Chondrocyte (in vitro differentiated cells): ENCODE results near the gene COX20. TPM values are rescaled to one million over a fixed set of nuclear protein-coding genes. Genes with fewer than 3 reads are reported as not detected.

Experiments used
- DNase-seq: peaks from one replicate; pipeline ENCODE4 v3.0.0; 2021; ENCODE audit warnings: mixed read lengths, low spot score
- H3K27ac Mint-ChIP-seq: one replicate; pipeline ENCODE4 v1.8.0; 2021; ENCODE audit warnings: mild to moderate bottlenecking, moderate library complexity, mixed read lengths; ENCODE audit not compliant: unreplicated experiment
- H3K27me3 Mint-ChIP-seq: 2 replicates; pipeline ENCODE4 v1.8.0; 2021; ENCODE audit warnings: low read depth, mixed read lengths
- H3K36me3 Mint-ChIP-seq: 2 replicates; pipeline ENCODE4 v1.8.0; 2021; ENCODE audit warnings: low read depth, mixed read lengths
- H3K4me1 Mint-ChIP-seq: 2 replicates; pipeline ENCODE4 v1.8.0; 2021; ENCODE audit warnings: low read depth, mild to moderate bottlenecking, mixed read lengths
- H3K4me3 Mint-ChIP-seq: one replicate; pipeline ENCODE4 v1.8.0; 2021; ENCODE audit warnings: mild to moderate bottlenecking, moderate library complexity, mixed read lengths; ENCODE audit not compliant: unreplicated experiment
- H3K9me3 Mint-ChIP-seq: 2 replicates; pipeline ENCODE4 v1.8.0; 2021; ENCODE audit warnings: low read depth, mixed read lengths
- CTCF ChIP-seq: fragments of 200-600 bp; sonication (generic); IDR thresholded peaks from 2 replicates; pipeline ENCODE4 v1.5.0; 2021; ENCODE audit warnings: antibody characterized with exemption, mild to moderate bottlenecking, moderate library complexity
- total RNA-seq: library from RNA; stranded (reverse); gene quantifications from 3 replicates; pipeline ENCODE4 v1.2.1, GENCODE V29; 2021

COX20 gene
- total RNA-seq, 1 donor from 2014 or later: 36.6 TPM

GRCh38 chr1:244846653-244847052, 11.2 kb downstream of the COX20 start:
- H3K27ac Mint-ChIP-seq: no peak overlapping the region
- no peak for TF ChIP-seq CTCF
- no peak overlapping the region for H3K4me3 Mint-ChIP-seq
- peaks cover 22% of the 10 kb centered on the region for H3K4me1 Mint-ChIP-seq
- H3K9me3 Mint-ChIP-seq: no peaks in the 10 kb centered on the region
- peaks cover 28% of the 10 kb centered on the region for H3K36me3 Mint-ChIP-seq
- no peak for DNase-seq
- H3K27me3 Mint-ChIP-seq: no peaks in the 10 kb centered on the region

- H3K4me1 Mint-ChIP-seq: peaks cover 6% of the 10 kb centered on the region
- no peak overlapping the region for H3K27ac Mint-ChIP-seq
- TF ChIP-seq CTCF: no peak
- no peaks in the 10 kb centered on the region for H3K27me3 Mint-ChIP-seq
- H3K4me3 Mint-ChIP-seq: no peak overlapping the region
- peaks cover 30% of the 10 kb centered on the region for H3K36me3 Mint-ChIP-seq
- no peaks in the 10 kb centered on the region for H3K9me3 Mint-ChIP-seq
- DNase-seq: no peak
Measured at GRCh38 chr1:244849189-244849866, 13.9 kb downstream of the COX20 start.

- TF ChIP-seq CTCF: no peak
- Mint-ChIP-seq H3K36me3 (peaks cover 34% of the 10 kb centered on the region), H3K4me1 (peaks cover 13% of the 10 kb centered on the region), H3K9me3 (no peaks in the 10 kb centered on the region), H3K4me3 (no peak overlapping the region), H3K27me3 (no peaks in the 10 kb centered on the region), H3K27ac (peak overlapping the region; percentile 30)
- no peak for DNase-seq
Measured at GRCh38 chr1:244850099-244850852, 14.8 kb downstream of the COX20 start.

- H3K4me3 Mint-ChIP-seq: no peak overlapping the region
- no peak for TF ChIP-seq CTCF
- H3K36me3 Mint-ChIP-seq: peaks cover 36% of the 10 kb centered on the region
- H3K9me3 Mint-ChIP-seq: no peaks in the 10 kb centered on the region
- peaks cover 14% of the 10 kb centered on the region for H3K4me1 Mint-ChIP-seq
- no peaks in the 10 kb centered on the region for H3K27me3 Mint-ChIP-seq
- DNase-seq: no peak
- H3K27ac Mint-ChIP-seq: no peak overlapping the region
Measured at GRCh38 chr1:244850896-244851295, 15.4 kb downstream of the COX20 start.

GRCh38 chr1:244851546-244852231, 16.2 kb downstream of the COX20 start:
- no peak for TF ChIP-seq CTCF
- peaks cover 15% of the 10 kb centered on the region for H3K4me1 Mint-ChIP-seq
- H3K4me3 Mint-ChIP-seq: no peak overlapping the region
- H3K27me3 Mint-ChIP-seq: no peaks in the 10 kb centered on the region
- DNase-seq: no peak
- peaks cover 38% of the 10 kb centered on the region for H3K36me3 Mint-ChIP-seq
- H3K27ac Mint-ChIP-seq: peak overlapping the region; percentile 53
- H3K9me3 Mint-ChIP-seq: no peaks in the 10 kb centered on the region
